CD4-positive, alpha-beta T cell treated with Interleukin-4 for 4 hours (primary cell): ENCODE data around the gene PTCRA.

Experiments used
- DNase-seq: peaks from one replicate; pipeline ENCODE4 v3.0.0-alpha.2; 2020

Gene PTCRA

DNA sequence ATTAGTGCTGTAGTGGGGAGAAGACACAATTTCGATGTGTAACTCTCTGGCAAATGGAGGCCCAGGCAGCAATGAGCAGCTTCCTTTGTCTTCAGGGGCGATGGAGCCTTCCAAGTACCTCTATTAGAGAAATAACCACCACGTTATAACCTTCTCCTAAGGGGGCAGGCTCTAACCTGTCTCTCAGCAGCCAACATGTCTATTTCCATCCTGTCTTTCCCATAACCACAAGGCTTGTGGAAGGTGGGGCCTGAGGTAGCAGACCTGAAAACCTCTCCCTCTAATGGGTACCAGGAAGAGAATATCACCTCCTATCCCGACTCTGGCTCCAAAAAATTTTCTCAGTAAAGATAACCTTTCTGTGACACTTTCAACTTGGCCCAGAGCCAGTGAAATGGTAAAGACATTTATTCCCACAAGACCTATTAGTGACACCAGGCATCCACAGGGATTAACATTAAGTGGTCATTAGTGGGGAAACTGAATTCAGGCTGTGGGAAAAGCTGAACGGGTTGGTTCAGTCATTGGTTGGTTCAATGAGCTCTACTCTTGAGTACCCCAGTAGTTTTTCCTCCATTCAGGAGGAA lies 59.2 kb downstream of the PTCRA start:
- no peak for DNase-seq
